NCI-H2171 (cell line): ENCODE results near the gene PPP2R5A.

Experiments used
- DNase-seq: peaks from one replicate; lab custom pipeline; 2025; lab: John Stamatoyannopoulos, UW

PPP2R5A gene

GRCh38 chr1:212284744-212285684 is at the start of gene PPP2R5A:
PPP2R5A (plus strand) TSS chr1:212285410; CDS start chr1:212286111, 701 bp downstream.
- peak; percentile 97 for DNase-seq

DNA sequence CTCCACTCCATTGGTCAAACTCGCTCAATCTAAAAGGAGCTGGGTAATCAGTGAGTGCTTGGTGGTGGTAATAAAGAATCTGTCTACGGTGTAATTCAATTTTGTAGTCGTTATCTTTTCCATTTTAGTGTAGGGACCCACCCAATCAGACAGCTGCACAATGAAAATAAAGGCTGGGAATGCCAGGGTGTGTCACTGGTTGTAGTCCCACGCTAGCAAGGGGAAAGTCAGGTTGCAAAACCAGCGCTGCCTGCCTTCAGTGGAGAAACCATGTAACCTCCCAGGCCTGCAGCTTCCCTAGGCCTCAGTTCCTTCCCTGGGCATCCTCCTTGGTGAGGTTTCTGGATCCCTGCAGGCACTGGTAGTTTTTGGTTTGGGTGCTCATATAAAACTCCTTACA is 49.4 kb upstream of the PPP2R5A start:
- DNase-seq = no peak

DNA sequence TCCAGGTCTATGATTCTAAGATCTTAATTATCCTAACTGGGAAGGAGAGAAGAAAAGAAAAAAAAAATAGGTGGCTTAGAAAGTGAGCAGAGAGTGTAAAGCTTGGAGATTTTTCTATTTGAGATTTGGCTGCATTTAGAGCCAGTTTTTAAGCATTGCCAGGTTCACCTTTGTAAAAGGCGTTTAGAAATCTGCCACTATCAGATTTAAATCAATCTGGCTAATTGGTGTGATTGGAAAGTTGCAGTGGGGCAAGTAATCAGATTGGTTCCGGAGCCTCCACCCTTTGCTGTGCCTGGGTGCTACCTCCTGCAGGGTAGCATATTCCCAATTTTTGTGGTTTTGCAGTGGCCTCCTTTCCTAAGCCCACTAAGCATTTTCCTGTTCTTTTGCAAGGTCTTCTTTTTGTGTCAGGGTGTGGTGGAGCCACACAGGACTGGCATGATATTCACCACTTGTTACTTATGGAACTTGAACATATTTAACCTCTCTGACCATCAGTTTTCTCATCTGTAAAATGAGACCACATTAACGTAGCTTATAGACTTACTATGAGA is 48.5 kb upstream of the PPP2R5A start:
- no peak for DNase-seq

GRCh38 chr1:212237651-212238050 is 47.6 kb upstream of the PPP2R5A start:
- no peak for DNase-seq

DNA sequence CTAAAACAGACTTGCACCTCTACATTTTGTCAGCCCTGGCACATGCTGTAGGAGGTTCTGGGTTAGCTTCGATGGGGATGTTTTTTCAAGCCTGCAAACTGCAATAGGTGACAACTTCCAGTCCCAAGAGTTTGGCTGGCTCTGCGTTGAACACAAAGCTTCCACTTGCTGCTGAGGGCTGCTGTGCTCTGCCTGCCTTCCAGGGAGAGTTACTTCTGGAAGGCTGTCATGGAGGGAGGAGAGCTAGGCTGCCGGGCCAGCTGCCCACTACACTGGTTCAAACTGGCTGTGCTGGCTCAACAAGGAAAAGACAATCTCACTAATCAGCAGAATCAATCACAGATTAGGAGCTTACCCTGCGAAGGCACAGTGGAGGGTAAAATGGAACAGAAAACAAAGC is 46.7 kb upstream of the PPP2R5A start:
- DNase-seq = no peak

GRCh38 chr1:212241501-212241900 is 43.7 kb upstream of the PPP2R5A start:
- DNase-seq = no peak

GRCh38 chr1:212241957-212242287 is 43.3 kb upstream of the PPP2R5A start:
- no peak for DNase-seq

DNA sequence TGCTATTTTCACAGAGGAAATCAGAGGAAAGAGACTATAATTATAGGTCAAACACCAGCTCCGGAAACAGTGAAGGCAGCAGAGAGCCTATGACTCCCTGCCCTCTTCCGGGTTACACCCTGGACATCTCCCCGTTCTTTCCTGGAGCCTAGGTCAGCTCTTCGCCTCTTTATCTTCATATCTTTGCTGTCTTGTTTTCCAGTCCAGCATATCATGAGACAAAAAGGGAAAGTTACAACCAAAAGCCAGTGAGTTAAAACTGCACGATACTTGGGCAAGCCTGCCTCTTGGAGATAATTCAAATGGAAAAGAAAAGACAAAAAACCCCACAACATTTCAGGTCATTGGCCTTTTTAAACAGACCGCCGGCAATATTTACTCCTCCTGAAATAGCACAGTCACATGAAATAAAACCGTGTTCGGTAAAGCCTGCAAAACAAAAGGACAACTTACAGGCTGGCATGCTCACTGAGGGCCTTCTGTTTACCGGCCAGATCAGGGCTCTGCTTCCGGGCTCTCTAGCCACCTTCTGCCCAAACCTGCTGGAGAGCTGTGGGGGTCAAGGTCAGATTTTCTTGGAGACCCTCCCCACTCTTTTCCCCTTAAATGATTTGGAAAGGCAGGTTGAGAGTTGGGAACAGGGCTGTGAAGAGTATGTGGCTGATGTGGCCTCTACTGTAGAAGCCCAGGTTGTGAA is 42.8 kb upstream of the PPP2R5A start:
- DNase-seq = no peak

DNA sequence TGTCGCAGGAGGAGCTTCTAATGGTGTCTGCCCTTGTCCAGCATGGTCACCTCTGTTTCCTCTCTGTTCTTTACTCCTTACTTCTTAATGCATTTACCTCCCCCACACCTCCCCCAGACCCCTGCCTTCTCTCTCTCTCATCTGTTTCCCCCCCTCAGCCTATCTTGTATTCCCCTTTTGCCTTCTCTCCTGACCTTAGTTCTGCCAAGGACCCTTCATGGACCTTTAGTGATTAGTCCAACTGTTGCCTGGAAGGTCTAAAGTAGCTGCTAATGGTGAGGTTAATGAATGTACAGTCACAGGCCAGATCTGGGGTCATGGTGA is 42.3 kb upstream of the PPP2R5A start:
- no peak for DNase-seq

- no peak for DNase-seq
Observed at GRCh38 chr1:212244441-212244840, 40.8 kb upstream of the PPP2R5A start.

DNA sequence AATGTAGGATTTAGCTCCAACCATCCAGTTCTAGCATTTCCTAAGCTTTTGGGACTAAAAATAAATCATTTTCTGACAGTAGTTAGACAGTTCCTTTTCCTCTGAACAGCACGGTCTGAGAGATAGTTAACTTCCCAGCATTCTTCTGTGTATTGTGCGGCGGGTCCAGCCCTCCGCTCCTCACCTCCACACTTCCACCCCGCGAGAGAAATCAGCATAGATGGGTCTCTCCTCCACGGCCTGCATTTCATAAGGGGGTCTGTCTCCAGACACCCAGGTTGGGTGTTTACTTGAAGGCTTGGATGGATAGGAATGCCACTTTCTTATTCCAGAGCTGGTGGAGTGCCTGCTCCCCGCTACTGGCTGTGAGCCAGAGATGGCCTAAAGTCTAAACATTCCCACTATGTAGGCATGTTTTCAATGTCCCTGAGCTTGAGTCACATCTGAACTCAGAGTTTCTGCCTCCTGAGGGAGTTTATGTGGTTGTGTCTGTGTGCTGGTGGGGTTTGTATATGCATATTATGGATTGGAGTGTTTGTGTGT is 38.0 kb upstream of the PPP2R5A start:
- no peak for DNase-seq

DNA sequence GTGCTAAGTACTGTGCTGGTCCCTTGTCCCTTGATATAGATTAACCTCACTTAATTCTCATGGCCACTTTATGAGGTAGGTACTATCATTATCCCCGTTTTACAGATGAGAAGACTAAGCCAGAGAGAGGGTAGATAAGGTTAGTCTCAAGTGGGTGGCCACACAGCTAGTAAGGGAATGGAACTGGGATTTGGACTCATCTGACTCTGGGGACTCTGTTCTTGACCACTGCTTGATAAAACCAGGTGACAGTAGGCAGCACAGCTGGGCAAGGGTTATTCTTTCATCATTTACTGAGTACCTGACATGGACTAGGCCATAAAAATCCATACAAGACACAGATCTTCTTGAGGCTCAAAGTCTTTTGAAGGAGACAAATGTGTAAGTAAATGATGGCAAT is 37.2 kb upstream of the PPP2R5A start:
- no peak for DNase-seq

DNA sequence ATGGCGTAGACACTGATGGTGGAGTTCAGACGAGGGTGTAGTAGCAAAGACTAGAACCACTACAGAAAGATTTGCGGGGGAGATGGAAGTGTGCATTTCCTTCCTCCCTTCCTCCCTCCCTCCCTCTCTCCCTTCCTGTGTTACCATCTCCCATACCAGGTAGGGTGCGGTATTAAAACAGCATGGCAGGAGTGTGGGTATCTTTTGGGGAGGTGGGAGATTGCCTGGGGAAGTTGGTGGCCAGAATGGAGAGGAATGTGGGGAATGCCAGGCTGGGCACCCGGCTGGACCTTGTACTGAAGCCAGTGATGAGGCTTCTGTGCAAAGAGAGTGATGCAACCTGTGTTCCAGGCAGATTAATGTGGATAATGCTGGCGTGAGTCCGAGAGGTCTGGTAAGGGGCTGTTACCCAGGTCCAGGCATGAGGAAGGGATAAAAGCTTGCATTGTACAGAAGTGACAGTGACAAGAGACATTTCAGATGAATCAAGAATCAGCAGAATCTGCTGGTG is 30.3 kb upstream of the PPP2R5A start:
- no peak for DNase-seq

- no peak for DNase-seq
Observed at GRCh38 chr1:212255705-212256307, 29.4 kb upstream of the PPP2R5A start.

GRCh38 chr1:212256369-212256768 is 28.8 kb upstream of the PPP2R5A start:
- no peak for DNase-seq

DNA sequence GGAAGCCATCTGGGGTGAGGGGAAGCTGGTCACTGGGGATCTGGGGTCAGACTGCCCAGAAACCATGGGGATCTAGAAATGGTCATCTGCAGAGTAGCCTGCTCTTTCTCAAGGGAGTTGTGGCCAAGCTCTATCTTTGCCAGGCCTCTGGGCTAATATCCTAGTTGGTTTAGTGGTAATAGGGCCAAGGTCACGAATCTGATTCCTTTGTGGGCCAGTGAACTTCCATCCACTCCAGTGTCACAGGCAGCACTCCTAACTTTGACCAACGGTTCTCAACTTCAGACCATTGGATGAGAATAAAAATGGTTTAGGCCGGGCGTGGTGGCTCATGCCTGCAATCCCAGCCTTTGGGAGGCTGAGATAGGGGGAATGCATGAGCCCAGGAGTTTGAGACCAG is 28.1 kb upstream of the PPP2R5A start:
- no peak for DNase-seq

DNA sequence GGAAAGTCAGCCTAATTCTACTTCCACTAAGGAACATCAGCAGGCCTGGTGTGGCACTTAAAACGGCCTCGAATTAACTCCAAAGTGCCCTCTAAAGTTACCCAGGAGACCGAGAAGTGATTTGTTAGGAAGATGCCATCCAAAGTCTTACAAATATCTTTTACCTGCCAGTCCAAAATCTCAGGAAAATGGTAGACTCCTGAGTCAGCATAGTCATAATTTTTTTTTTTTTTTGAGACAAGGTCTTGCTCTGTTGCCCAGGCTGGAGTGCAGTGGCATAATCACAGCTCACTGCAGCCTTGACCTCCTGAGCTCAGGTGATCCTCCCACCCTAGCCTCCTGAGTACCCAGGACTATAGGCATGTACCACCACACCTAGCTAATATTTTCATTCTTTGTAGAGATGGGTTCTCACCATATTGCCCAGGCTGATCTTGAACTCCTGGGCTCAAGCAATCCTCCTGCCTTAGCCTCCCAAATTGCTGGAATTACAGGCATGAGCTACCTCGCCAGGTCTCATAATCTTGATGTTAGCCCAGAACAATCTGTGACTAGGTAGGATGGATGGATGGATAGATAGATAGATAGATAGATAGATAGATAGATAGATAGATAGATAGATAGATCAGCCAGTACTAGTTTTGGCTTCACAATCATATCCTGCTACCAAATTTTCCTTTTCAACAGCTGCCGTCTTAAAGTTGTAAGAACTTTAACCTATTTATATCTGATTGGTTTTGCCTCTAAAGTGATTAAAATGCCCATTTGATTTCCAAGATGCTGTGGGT is 25.3 kb upstream of the PPP2R5A start:
- no peak for DNase-seq

DNA sequence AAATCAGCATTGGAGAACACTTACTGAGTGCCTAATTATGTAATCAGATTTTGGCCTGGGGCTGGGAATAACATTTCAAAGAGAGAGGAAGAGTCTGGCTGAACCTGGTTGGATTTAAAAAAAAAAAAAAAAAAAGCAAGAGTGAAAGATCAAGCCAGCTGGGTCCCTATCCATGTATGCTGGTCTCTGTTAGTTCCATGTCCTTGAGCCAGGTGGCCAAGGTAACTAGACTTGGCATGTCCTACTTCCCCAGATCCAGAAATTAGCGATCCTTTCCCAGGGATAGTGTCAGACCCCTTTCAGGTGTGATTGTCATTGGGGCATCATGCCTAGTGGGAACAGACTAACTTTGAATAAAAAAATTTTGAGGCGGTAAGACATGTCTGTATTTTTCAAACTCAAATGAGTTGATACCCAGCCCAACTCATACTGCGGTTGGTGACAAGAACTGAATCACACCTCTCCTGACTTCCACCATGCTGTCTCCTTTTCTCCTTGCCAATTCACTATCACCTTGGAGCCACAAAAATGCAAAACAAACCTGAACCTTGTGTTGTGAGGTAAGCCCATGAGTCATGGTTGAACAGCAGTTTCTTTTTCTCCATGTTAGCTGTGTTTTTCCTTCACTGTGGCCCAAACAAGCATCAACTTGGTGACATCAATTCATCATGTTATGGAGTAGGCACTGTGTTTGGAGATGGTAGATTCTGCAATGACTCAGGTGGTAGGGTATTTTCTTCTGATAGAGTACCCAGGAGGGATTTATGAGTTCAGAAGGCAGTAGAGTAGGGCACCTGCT is 24.5 kb upstream of the PPP2R5A start:
- DNase-seq = no peak

- DNase-seq = no peak
Observed at GRCh38 chr1:212261361-212261929, 23.8 kb upstream of the PPP2R5A start.

DNA sequence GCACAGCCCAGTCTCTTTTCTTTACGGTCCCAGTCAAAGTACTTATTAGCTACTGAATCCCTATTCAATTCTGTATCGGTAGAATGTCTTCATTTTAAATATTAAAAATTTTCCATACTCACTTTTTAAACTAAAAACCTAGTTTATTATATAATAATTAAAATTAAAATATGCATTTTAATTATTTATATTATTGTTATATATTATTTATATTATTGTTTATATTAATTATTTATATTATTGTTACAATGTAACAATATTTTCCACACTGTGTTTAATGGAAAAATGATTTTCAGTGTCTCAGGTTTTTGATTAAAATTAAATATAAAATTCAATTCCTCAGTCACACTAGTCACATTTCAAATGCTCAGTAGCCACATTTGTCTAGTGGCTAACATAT is 18.2 kb upstream of the PPP2R5A start:
- no peak for DNase-seq
